Effector CD4-positive, alpha-beta T cell (primary cell): ENCODE measurements around the gene GPHN.
"Not testable (repeated sequence)": the region's sequence is repeated elsewhere in the genome, so short reads cannot be mapped to it uniquely, and the experiment has no call there.

Experiments
- DNase-seq: peaks from one replicate; pipeline ENCODE4 v3.0.0-alpha.2; 2020

Gene GPHN

DNA sequence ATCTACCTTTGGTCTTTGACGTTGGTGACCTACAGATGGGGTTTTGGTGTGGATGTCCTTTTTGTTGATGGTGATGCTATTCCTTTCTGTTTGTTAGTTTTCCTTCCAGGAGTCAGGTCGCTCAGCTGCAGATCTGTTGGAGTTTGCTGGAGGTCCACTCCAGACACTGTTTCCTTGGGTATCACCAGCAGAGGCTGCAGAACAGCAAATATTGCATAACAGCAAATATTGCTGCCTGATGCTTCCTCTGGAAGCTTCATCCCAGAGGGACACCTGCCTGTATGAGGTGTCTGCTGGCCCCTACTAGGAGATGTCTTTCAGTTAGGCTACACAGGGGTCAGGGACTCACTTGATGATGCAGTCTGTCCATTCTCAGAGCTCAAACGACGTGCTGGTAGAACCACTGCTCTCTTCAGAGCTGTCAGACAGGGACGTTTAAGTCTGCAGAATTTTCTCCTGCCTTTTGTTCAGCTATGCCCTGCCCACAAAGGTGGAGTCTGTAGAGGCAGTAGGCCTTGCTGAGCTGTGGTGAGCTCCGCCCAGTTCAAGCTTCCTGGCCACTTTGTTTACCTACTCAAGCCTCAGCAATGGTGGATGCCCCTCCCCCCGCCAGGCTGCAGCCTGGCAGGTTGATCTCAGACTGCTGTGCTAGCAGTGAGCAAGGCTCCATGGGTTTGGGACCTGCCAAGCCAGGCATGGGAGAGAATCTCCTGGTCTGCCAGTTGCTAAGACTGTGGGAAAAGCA is 559.3 kb downstream of the GPHN start:
- not testable (repeated sequence) for DNase-seq

DNA sequence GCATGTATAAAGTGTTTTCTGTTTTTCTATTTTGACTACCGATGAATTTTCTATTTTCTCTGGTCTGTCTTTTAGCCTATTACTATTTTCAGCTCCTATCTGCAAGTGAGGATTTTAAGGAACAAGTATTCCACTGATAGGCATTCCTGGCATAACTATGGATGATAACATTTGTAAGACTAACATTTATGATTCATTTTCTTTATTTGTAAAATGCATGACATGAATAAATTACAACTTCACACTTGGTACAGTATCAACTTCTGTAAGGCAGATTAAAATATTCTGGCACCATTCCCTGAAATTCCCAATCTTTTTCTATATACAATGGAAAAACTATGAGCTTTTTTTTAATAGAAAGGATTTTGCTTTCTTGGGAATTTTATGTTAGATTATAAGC is 560.3 kb downstream of the GPHN start:
- DNase-seq: no peak

DNA sequence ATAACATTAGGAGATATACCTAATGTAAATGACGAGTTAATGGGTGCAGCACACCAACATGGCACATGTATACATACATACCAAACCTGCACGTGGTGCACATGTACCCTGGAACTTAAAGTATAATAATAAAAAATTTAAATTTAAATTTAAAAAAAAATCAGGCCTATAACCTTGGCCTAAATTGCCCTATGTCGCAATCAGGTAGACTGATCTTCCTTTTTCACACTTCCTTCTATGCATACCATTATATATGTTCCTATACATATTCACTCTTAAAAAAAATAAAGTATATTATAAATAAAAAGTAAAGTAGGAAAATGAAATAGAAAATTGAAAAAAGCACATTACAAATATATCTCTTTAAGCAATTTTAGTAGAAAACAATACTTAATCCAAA is 563.6 kb downstream of the GPHN start:
- no peak for DNase-seq

DNA sequence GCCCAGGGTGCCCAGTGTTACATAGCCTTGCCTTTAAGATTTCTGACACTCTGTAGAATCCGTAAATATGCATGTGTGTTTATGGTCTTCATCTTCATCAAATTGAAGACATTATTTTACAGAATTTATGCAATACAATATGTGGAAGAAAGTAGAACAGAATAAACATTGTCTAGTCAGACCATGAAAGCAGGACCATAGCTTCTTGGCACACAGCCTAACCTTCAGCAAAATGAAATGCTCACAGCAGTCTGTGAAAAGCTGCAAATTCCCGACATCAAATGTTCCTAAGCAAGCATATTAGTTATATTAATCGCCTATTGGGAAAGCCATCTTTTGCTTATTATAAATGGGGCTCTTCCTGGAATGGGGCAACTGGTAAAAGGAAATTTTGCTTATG is 570.0 kb downstream of the GPHN start:
- DNase-seq: no peak

DNA sequence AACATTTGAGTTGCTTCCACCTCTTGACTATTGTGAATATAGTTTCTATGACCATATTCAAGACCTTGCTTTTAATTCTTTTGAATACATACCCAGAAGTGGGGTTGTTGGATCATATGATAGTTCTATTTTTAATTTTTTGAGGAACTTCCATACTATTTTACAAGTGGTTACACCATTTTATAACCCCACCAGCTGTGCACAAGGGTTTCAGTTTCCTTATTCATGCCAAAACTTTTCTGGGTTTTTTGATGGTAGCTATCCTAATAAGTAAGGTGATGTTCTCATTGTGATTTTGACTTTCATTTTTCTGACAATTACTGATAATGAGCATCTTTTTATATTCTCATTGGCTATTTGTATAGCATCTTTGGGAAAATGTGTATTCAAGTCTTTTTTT is 571.9 kb downstream of the GPHN start:
- DNase-seq: no peak

- no peak for DNase-seq
Observed at GRCh38 chr14:67108230-67108629, 600.3 kb downstream of the GPHN start.

DNA sequence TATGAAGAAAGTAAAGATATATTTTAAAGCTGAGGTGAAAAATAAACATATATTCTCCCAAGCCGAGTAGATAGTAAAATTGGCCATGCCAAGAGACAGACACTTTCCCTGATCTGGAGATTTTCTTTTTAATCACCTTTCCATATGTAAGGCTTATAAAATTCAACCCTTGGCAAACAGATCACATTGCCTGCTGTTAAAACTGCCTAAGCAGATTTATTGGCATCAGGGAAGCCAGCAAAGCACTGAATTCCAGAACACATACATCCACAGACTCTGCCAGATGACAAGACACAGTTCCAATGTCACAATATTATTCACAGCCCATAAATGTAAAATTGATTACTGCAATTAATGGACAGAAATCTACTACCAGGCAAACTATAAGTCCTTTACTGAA is 603.1 kb downstream of the GPHN start:
- no peak for DNase-seq

- no peak for DNase-seq
Observed at GRCh38 chr14:67112344-67112743, 604.4 kb downstream of the GPHN start.

- DNase-seq: no peak
Observed at GRCh38 chr14:67127174-67127573, 619.2 kb downstream of the GPHN start.

DNA sequence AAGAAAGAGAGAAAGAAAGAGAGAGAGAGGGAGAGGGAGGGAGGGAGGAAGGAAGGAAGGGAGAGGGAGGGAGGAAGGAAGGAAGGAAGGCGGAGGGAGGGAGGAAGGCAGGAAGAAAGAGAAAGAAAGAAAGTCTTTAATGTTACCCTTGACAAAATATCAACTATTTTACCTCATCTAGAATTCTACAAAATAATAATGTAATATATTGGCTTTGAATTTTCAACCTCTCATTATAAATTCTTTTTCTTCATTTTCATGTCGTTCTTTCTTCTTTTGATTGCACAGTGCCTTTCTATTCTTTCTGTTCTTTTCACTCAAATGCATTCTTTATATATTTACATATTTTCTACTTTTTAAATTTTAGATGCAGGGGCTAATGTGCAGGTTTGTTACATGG is 621.8 kb downstream of the GPHN start:
- DNase-seq: no peak

DNA sequence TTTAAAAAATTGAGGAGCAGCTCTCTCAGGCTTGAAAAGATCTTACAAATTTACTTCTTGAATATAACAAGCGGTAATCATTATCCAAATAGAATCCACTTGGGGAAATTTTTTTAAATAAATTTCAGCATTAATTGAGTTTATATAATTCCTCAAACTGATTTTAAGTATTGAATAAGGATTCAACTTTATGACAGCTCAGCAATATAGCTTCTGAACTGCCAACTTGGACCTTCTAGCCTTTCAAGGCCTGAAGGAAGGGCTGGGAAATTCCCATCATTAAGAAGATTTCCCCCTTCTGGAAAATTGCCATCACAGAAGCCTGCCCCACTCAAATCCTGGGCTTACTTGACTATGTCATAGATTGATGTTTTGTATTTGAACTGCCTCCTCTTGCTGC is 623.7 kb downstream of the GPHN start:
- DNase-seq: no peak

DNA sequence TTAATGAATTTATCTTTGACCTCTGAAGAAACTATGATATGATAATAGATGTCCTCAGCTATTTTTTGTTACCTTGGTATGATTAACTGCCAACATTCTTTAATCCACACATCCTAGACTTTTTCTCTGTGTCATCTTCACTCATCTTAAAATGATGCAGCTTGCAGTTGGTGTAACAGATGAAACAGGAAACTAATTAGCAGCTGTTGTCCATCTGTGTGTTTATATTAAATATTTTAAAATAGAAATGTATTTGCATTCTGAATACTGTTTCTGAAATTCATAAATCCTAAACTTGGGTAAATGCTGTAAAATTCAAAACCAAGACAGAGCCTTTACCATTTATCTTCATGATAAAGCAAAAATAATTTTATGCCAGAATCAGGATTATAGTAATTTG is 625.2 kb downstream of the GPHN start:
- no peak for DNase-seq

DNA sequence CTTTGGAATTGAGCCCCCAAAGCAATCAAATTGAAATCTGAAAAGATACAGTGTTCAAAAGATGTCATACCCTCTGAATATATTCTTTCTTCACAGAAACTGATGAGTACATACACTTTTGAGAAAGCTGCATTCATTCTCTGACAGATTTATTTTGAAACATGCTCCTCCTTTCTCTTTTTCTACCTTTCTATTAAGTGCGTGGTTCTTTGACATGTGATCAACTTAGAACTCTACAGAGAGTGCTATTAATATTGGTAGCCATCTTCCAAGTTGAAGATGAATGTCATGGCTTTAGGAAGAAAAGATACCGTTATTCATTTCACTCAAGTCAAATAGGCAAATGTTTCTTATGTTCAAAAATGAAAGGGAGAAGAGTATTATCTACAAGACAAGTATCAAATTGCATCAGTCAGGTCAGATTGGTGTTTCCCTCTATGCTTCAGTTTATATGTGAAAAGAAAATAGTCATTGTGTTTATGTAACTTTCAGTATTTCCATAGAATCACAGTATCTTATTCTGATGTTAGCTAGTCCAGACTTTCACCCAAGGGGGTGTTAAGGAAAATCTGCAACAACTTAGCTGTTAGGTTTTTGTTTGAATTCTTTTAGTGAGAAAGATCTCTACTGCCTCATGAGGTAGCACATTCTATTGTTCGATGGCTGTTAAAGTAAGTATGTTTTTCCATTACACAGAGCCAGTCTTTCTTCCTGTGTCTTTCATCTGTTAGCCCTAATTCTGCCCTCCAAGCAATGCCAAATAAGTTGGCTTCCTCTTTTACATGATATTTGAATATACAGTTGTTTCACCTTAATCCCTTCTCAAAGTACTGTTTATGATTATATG is 625.9 kb downstream of the GPHN start:
- no peak for DNase-seq

GRCh38 chr14:67137744-67138371 is 629.9 kb downstream of the GPHN start:
- DNase-seq: no peak

DNA sequence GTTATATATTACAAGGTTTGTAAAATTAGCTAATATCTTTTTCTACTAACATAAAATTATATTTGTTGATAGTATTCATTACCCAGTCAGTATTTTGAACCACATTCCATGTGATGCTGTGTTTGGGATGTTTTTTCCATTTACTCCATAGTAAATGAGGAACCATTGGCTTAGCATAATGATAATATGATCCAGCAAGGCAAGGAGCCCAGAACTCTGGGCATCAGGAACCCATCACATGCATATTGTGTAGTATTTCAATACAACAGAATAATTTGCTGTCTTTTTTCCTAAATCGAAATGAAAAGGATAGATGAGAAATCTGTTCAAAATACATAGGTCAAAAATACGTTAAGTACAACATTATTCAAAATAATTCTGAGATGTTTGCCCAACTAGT is 632.6 kb downstream of the GPHN start:
- no peak for DNase-seq

- no peak for DNase-seq
Observed at GRCh38 chr14:67141146-67141900, 633.4 kb downstream of the GPHN start.

DNA sequence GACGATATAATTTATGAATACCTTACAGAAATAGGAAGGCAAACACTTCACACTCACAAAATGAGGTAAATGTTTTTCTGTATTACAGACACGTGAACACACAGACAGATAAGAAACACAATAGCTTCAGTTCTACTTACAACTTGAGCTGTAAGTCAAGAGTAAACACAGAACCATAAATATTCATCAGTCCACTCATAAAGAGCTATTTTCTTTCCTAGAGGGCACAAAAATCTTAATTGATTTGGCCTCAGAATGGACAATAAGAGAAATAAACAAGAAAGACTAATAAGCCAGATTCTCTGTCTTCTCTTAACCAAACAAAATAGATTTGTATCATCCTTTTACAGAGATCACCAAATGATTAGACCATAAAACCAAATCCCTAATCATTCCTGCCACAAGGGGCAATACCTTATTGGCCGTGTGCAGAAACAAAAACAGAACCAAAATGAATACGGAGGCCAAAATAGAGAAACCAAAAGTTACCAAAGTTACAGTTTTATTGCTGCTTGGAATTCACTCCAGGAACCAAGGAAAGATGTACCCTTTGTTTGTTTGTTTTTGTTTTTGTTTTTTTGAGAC is 643.2 kb downstream of the GPHN start:
- no peak for DNase-seq

DNA sequence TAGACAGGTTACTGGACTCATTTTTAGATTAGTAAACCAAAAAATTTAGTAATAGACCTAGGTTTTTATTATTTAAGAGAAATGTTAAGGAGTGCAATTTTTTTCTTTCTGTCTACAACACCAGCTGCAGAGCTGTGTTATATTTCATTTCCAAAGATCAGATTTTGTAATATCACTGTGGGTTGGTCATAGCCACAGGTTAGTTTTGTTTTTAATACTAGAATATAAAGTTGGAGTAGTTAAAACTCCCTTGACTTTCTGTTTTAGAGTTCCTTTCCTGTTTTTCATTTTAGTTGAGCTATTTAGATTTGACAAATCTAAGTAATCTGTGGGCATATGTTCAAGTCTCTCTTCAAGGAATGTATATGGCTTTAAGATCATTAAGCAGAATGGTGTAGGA is 650.6 kb downstream of the GPHN start:
- DNase-seq: no peak

- no peak for DNase-seq
Observed at GRCh38 chr14:67162385-67162784, 654.4 kb downstream of the GPHN start.

GRCh38 chr14:67166450-67166853 is 658.5 kb downstream of the GPHN start:
- peak; percentile 11 for DNase-seq

- DNase-seq: no peak
Observed at GRCh38 chr14:67167420-67168109, 659.6 kb downstream of the GPHN start.

- no peak for DNase-seq
Observed at GRCh38 chr14:67168110-67168441, 660.1 kb downstream of the GPHN start.
